IPS DF 6.9 (cell line): Measurements from ENCODE around the gene FAM171A1.
"Not testable (repeated sequence)": the region's sequence is repeated elsewhere in the genome, so short reads cannot be mapped to it uniquely, and the experiment has no call there.

Experiments used
- DNase-seq: peaks from one replicate; pipeline ENCODE4 v3.0.0-alpha.2; 2013; ENCODE audit warnings: low read depth, low spot score
- H3K27ac ChIP-seq: one replicate; pipeline ENCODE4 v1.5.1; 2013; ENCODE audit warnings: low read length, control low read depth
- H3K27me3 ChIP-seq: 2 replicates; pipeline ENCODE4 v1.6.1; 2013; ENCODE audit warnings: mild to moderate bottlenecking, low read length; ENCODE audit not compliant: control insufficient read depth, insufficient read depth
- H3K36me3 ChIP-seq: 2 replicates; pipeline ENCODE4 v1.6.1; 2013; ENCODE audit warnings: low read length; ENCODE audit not compliant: control insufficient read depth, insufficient read depth
- H3K4me1 ChIP-seq: 2 replicates; pipeline ENCODE4 v1.6.1; 2013; ENCODE audit warnings: low read length; ENCODE audit not compliant: control insufficient read depth, insufficient read depth
- H3K4me3 ChIP-seq: 2 replicates; pipeline ENCODE4 v1.5.1; 2013; ENCODE audit warnings: mild to moderate bottlenecking, low read length
- H3K9me3 ChIP-seq: 2 replicates; pipeline ENCODE4 v1.6.1; 2013; ENCODE audit warnings: low read length, inconsistent platforms; ENCODE audit not compliant: control insufficient read depth, insufficient read depth
- WGBS: extraction: QIAGEN DNeasy Blood & Tissue Kit; methylation state at CpG from one replicate; pipeline ENCODE4 v1.1.7; 2013; ENCODE audit warnings: mixed read lengths, missing lambda C conversion rate; ENCODE audit not compliant: insufficient read length, insufficient coverage; 5-methylcytosine and 5-hydroxymethylcytosine counted together

Gene FAM171A1

DNA sequence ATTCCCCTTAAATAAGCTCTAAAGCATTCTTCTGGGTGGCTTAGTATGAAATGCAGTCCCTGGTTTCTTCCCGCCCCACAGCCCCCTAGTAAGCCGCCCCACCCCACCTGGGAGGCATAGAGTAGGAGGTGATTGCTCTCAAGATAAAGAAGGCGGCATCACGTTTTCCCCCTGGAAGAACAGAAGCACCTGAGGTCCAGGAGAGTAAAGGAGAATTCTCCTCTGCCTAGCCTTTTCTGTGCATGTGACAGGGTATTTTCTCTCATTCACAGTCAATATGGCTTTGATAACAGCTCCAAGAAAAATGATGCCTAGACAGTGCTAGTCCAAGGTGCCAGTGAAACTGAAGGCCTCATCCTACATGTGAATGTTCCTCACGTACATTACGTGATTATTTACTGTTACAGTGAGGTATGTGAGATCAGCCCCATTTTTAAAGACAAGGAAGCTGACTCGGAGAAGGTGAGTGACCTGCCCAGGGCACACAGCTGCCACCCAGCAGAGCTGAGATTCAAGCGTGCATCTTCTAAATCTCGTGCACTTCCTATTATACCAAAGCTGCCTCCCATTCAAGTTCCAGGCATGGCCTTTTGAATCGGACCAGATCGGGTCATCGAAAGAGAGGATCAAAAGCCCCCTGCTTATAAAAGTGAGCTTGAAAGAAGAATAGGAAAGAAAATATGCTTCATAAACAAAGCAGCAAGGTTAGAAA lies 59.4 kb downstream of the FAM171A1 start:
- no peaks in the 10 kb centered on the region for H3K36me3 ChIP-seq
- no peak overlapping the region for H3K27ac ChIP-seq
- no peaks in the 10 kb centered on the region for H3K27me3 ChIP-seq
- H3K9me3 ChIP-seq: no peaks in the 10 kb centered on the region
- WGBS: no CpG with 5 or more reads among the region's 12 CpGs
- no peak overlapping the region for H3K4me3 ChIP-seq
- H3K4me1 ChIP-seq: peaks cover 5% of the 10 kb centered on the region; the same call in 1 of the 2 replicates
- DNase-seq: no peak

DNA sequence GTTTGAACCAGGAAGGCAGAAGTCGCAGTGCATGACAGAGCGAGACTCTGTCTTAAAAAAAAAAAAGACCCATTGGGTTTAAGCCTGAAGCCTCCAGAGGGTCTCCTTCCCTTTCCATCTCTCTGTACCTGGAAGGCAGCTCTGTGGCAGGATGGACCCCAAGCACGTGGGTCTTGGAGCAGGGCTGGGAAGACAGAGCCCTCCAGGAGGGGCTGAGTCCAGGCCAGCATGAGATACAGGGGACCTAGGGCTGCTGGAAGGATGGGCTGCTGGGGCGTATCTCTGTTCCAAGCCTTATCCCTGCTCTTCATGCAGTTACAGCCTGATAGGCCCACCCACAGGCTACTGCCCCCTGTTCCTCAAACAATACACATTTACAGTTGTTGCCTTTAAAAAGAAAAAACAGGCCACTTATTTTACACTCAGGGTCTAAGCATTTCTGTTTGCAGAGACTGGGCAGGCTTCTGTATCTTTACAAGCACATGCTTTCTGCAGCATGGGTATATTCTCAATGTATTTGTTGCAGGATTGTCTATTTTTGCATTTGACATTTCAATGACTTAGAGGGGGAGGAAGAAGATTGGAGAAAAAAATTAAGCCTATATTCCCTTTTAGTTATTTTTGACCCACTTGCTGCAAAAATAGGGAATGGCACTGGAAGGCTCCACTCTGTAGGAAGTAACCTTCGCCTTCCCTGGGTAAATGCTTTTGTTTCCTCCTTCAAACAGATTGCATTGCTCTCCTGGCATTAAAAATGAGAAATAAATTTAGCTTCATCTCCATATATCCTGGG lies 60.1 kb downstream of the FAM171A1 start:
- Histone ChIP-seq H3K9me3 (no peaks in the 10 kb centered on the region), H3K27ac (no peak overlapping the region), H3K27me3 (no peaks in the 10 kb centered on the region), H3K36me3 (no peaks in the 10 kb centered on the region), H3K4me3 (no peak overlapping the region), H3K4me1 (peaks cover 2% of the 10 kb centered on the region; the same call in 1 of the 2 replicates)
- WGBS: no CpG with 5 or more reads among the region's 5 CpGs
- DNase-seq: no peak

DNA sequence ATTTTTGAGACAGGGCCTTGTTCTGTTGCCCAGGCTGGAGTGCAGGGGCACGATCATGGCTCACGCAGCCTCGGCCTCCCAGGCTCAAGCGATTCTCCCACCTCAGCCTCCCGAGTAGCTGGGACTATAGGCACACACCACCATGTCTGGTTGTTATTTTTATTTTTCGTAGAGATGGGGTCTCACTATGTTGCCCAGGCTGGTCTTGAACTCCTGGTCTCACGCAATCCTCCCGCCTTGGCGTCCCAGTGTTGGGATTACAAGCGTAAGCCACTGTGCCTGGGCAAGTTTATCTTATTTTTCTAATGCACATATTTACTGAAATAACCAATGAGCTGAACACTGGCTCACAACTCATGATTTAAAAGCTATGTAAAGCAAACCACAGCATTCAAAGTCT lies 61.9 kb downstream of the FAM171A1 start:
- no peaks in the 10 kb centered on the region for H3K4me1 ChIP-seq
- H3K4me3 ChIP-seq: no peak overlapping the region
- no peak for DNase-seq
- H3K36me3 ChIP-seq: no peaks in the 10 kb centered on the region
- no peaks in the 10 kb centered on the region for H3K9me3 ChIP-seq
- H3K27ac ChIP-seq: no peak overlapping the region
- H3K27me3 ChIP-seq: no peaks in the 10 kb centered on the region
- no CpG with 5 or more reads among the region's 10 CpGs for WGBS

DNA sequence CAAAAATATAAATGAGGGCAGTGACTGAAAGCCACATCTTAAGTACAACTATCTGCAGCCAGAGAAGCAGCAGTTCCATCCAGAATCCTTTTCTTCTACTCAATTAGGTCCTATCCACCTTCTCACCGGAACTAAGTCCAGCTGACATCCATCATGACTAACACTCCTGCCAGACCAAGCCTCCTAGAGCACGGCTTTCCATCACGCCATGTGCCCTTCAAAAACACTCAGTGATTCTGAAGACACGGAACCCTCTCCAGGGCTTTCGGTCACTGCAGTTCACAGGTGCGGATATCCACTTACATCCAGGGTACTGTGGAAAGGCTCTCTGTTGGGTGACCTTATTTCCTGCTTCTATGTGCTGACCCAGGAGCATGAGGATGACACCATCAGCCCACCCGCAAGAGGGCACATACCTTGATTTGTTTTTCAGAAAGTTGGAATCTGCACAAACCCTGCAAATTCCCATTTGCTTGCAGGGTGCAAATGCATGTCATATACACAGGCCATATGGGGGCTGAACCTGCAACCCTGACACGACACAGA lies 64.3 kb downstream of the FAM171A1 start:
- no peak for DNase-seq
- Histone ChIP-seq H3K4me3 (no peak overlapping the region), H3K4me1 (no peaks in the 10 kb centered on the region), H3K27me3 (no peaks in the 10 kb centered on the region), H3K27ac (no peak overlapping the region), H3K36me3 (no peaks in the 10 kb centered on the region), H3K9me3 (no peaks in the 10 kb centered on the region)
- no CpG with 5 or more reads among the region's 8 CpGs for WGBS

DNA sequence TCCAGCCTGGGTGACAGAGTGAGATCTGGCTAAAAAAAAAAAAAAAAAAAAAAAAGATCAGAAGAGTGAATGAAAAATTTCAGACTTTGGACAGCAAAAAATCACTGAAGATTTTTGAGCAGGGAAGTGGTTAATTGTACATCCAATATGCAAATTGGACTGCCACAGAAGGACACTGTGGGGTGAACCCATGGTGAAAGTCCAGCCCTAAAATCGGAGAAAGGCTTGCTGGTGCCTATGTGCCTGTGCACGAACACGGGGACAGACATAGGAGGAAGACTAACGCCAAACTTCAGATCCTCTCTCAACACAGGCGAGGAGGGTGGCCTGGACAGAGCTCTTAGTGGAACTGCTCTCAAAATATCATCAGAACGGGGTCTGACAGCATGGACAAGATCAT lies 65.5 kb downstream of the FAM171A1 start:
- no peak overlapping the region for H3K4me3 ChIP-seq
- no peak for DNase-seq
- no peak overlapping the region for H3K27ac ChIP-seq
- H3K36me3 ChIP-seq: no peaks in the 10 kb centered on the region
- WGBS: no CpG with 5 or more reads among the region's 6 CpGs
- H3K9me3 ChIP-seq: no peaks in the 10 kb centered on the region
- no peaks in the 10 kb centered on the region for H3K27me3 ChIP-seq
- no peaks in the 10 kb centered on the region for H3K4me1 ChIP-seq

DNA sequence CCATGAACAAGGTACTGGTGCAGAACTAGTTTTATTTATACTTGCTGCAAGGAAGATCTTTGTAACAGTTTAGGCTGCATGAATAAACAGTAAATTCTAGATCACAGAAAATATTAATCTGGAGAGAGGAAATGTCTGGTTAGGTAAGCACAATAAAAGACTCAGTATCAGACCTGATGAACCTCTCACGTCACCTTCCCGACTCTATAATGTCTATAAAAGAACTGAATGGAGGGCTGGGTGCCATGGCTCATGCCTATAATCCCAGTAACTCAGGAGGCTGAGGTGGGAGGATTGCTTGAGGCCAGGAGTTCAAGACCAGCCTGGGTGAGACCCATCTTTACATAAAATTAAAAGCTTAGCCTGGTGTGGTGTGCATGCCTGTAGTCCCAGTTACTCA lies 65.9 kb downstream of the FAM171A1 start:
- no peak for DNase-seq
- H3K4me1 ChIP-seq: no peaks in the 10 kb centered on the region
- H3K36me3 ChIP-seq: no peaks in the 10 kb centered on the region
- no CpG with 5 or more reads among the region's 2 CpGs for WGBS
- no peaks in the 10 kb centered on the region for H3K9me3 ChIP-seq
- no peak overlapping the region for H3K27ac ChIP-seq
- no peak overlapping the region for H3K4me3 ChIP-seq
- no peaks in the 10 kb centered on the region for H3K27me3 ChIP-seq

DNA sequence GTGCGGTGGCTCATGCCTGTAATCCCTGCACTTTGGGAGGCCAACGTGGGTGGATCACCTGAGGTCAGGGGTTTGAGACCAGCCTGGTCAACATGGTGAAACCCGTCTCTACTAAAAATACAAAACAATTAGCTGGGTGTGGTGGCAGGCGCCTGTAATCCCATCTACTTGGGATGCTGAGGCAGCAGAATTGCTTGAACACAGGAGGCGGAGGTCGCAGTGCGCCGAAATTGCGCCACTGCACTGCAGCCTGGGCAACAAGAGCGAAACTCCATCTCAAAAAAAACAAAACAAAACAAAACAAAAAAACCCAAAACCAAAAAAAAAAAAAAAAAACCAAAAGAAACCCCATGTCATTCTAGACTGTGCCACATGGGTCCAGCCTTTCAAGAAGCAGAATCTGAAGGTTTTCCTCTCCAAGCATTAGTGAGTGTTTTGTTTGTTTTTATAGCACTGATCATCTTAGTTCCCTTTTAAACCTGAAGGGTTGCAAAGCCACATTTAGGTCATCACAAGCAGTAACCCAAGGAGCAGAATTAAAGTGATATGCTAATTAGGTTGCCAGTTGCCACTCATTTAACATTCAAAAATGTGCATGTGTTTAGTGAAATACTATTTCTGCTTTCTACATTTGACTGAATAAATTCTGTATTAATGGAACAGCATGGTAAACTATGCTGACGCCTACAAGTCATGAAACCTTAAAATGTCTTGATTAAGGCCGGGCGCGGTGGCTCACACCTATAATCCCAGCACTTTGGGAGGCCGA lies 68.7 kb downstream of the FAM171A1 start:
- H3K27me3 ChIP-seq, H3K27ac ChIP-seq, H3K4me3 ChIP-seq, DNase-seq, H3K4me1 ChIP-seq, H3K36me3 ChIP-seq, H3K9me3 ChIP-seq: not testable (repeated sequence)
- WGBS: no CpG with 5 or more reads among the region's 15 CpGs

DNA sequence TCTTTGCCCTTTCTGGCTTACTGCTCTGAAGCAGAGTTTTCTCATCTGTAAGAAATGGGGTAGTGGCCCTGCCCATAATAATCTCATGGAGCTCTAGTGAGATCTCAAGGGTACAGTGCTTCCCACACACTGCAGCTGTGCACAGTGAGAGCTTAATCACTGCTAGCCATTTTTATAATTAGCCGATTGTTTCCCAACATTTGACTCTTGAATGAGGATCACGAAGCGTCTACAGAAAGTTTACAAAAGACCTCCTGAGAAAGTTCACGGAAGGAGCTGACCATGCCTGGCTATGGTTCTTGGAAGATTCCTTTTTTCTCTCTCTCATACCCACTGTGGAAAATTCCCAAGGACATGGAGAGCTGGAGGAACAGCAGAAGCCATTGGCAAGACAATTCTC lies 70.4 kb downstream of the FAM171A1 start:
- no peak overlapping the region for H3K4me3 ChIP-seq
- no peak for DNase-seq
- no CpG with 5 or more reads among the region's 4 CpGs for WGBS
- H3K9me3 ChIP-seq: no peaks in the 10 kb centered on the region
- no peaks in the 10 kb centered on the region for H3K27me3 ChIP-seq
- no peaks in the 10 kb centered on the region for H3K4me1 ChIP-seq
- H3K36me3 ChIP-seq: no peaks in the 10 kb centered on the region
- no peak overlapping the region for H3K27ac ChIP-seq

DNA sequence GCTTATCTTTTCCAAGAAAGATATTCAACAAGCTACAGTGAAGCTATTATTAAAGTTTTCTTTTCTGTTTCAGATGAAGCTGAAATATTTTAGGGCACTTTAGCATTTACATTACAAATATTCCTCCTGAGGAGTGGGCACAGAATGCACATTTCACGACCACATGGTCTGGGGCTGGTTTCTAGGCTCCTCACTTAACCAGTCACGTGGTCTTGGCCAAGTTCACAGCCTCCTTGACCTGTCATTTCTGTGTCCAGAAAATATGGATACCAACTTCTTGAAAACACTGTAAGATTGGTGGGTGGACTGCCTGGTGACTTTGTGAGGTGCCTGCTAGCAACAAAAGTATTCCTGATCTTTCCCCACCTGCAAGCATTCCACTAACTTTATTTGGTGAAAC lies 70.9 kb downstream of the FAM171A1 start:
- H3K36me3 ChIP-seq: no peaks in the 10 kb centered on the region
- H3K27ac ChIP-seq: no peak overlapping the region
- no CpG with 5 or more reads among the region's 2 CpGs for WGBS
- no peak for DNase-seq
- no peaks in the 10 kb centered on the region for H3K4me1 ChIP-seq
- no peak overlapping the region for H3K4me3 ChIP-seq
- H3K27me3 ChIP-seq: no peaks in the 10 kb centered on the region
- no peaks in the 10 kb centered on the region for H3K9me3 ChIP-seq

DNA sequence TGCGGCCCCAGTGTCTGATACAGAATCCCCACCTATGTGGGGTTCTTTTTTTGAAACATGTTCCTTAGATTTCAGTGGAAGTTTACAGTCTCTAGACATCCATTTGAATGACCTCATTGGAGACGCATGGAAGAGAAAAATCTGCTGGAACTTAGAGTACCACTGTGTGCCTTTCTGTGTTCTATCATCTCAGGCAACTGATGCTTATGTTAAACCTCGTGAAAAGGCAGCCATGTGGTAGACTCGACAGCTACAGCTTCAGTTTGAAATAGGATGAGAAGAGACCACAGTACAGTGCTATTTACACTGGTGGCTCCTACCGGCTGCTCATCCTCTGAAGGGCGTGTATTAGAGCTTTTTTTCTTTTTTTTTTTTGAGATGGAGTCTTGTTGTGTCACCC lies 74.4 kb downstream of the FAM171A1 start:
- no peak for DNase-seq
- Histone ChIP-seq H3K4me3 (no peak overlapping the region), H3K9me3 (no peaks in the 10 kb centered on the region), H3K36me3 (no peaks in the 10 kb centered on the region), H3K4me1 (no peaks in the 10 kb centered on the region), H3K27me3 (no peaks in the 10 kb centered on the region), H3K27ac (no peak overlapping the region)
- no CpG with 5 or more reads among the region's 6 CpGs for WGBS
